Tibial nerve (tissue), 4 donors: Measurements from ENCODE around the gene CYP24A1.

Experiments used
- EP300 ChIP-seq, 2 donors: sonication (generic); formaldehyde crosslinking; IDR thresholded peaks; one replicate each; pipeline ENCODE4 v1.6.1; 2017; ENCODE audit warnings: antibody characterized with exemption in 2 of 2, mild to moderate bottlenecking in 1 of 2
- POLR2A ChIP-seq, 2 donors: fragments of 450-650 bp; IDR thresholded peaks; one replicate each; pipeline ENCODE4 v1.6.1; 2017; ENCODE audit warnings: antibody characterized with exemption in 2 of 2, mild to moderate bottlenecking in 2 of 2, moderate library complexity in 2 of 2
- TF ChIP-seq, protein P1 (sequence below), 5 experiments: fragments of 200-600 bp in 3 of 5; fragments of 450-650 bp in 2 of 5; sonication (generic) in 3 of 5; IDR thresholded peaks; one replicate each; pipeline ENCODE4 v1.5.1; 2016 to 2019; ENCODE audit warnings: antibody characterized with exemption in 5 of 5, mild to moderate bottlenecking in 3 of 5, moderate library complexity in 2 of 5

DNA sequence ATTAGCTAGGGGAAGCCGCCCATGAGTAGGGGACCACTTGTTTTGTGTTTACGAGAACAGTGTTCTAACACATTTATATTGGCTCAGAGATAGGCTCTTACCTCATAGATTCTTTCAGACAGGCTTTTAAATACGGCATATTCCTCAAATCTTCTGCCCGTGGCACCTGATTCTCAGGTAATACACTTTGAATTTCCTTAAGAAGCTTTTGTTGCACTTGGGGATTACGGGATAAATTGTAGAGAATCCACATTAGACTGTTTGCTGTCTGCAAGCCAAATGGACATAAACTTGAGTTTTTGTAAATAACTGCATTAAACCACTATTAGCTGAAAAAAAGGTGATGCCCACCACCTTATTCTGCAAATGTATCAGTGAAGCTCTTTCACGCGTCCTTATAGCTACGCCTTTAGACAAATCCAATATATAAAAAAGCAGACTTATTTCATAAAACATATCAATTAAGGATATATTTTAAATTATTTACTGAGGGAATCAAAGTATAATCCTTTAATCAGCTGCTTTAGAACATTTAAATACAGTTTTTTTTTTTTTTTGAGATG, 14.8 kb downstream of the CYP24A1 start:
- no peak for TF ChIP-seq POLR2A (IDR thresholded peaks at IDR 0.05)
- TF ChIP-seq, protein P1, sequence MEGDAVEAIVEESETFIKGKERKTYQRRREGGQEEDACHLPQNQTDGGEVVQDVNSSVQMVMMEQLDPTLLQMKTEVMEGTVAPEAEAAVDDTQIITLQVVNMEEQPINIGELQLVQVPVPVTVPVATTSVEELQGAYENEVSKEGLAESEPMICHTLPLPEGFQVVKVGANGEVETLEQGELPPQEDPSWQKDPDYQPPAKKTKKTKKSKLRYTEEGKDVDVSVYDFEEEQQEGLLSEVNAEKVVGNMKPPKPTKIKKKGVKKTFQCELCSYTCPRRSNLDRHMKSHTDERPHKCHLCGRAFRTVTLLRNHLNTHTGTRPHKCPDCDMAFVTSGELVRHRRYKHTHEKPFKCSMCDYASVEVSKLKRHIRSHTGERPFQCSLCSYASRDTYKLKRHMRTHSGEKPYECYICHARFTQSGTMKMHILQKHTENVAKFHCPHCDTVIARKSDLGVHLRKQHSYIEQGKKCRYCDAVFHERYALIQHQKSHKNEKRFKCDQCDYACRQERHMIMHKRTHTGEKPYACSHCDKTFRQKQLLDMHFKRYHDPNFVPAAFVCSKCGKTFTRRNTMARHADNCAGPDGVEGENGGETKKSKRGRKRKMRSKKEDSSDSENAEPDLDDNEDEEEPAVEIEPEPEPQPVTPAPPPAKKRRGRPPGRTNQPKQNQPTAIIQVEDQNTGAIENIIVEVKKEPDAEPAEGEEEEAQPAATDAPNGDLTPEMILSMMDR (IDR thresholded peaks at IDR 0.05), result no peak
- TF ChIP-seq EP300 (IDR thresholded peaks at IDR 0.05), result no peak
